GM18870 (cell line): ENCODE results near the gene GRIA3.
"Not testable (repeated sequence)": the region's sequence is repeated elsewhere in the genome, so short reads cannot be mapped to it uniquely, and the experiment has no call there.

Experiments
- ATAC-seq: cut with Tn5 transposase; IDR thresholded peaks from one replicate; pipeline ENCODE4 v1.9.1; 2021; ENCODE audit warnings: moderate library complexity; ENCODE audit not compliant: unreplicated experiment

GRIA3 gene

DNA sequence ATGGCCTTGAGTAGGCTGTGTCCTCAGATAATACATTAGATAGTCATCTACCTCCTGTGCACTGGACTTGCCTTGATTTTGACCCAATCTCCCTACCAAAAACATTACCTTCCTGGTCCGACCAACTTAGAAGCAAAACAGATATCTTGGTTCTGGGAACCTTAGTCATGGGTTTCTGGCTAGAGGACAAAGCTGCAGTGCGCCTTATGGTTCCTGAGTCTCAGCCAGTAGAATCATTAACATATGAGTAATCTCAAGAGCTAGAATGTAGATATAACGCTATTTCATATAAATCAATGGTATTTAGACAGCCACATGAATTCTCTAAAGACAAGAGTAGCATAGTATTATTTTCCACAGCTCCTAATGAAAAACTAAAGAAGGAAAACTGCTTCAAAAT lies 83.1 kb downstream of the GRIA3 start:
- no peak for ATAC-seq

DNA sequence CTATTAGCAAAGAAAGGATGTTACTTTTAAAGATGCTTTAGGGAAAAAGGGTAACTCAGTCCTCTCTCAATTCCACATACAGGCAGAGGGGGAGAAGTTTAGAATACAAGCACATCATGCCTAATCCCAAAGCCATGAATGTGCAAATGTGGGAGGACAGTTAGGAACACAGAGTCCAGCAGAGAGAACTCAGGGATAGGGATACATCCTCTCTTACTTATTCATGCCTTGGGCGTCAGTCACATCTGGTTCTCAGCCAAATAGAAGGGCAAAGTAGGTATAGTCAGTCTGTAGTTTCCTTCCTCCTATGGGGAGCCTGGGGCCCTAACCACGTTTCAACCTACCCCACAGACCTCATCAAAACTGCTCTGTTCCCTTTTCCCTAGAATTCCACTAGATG lies 87.8 kb downstream of the GRIA3 start:
- ATAC-seq: no peak

DNA sequence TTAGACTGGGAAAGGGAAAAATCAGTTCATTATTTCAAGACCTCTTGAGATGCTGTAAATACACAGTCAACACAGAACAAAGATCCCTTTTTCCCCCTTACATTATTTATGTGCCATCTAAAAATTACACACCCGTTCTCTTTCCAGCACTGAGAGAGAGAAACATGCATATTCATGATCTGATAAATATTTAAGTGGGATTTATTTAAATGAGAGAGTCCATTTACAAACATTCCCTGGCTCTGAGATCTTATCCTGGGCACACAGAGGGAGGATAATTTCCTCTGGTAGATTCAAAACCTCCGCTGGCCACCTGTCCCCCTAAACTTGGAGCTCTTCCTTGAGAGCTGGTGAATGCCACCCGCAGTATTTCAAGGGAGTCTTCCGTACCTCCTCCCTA lies 88.6 kb downstream of the GRIA3 start:
- ATAC-seq: no peak

GRCh38 chrX:123274796-123275195 lies 90.7 kb downstream of the GRIA3 start:
- ATAC-seq: no peak

DNA sequence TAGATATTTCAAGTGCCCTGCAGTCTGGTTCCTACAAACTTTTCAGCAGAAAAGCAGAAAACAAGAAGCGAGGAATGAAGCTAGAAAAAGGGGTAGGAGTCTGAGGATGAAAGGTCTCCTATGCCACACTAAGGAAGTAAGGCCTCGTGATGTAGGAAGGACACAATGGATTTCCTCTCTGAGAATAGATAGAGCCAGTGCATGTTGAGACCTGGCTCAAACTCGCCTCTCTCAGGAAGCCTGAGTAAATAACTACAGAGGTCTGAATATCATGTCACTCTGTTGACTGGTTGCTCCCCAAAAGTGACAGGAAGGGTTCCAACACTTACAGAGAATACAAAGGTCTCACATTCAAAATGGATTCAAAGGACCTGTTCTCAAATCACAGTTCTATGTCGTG lies 93.3 kb downstream of the GRIA3 start:
- no peak for ATAC-seq

DNA sequence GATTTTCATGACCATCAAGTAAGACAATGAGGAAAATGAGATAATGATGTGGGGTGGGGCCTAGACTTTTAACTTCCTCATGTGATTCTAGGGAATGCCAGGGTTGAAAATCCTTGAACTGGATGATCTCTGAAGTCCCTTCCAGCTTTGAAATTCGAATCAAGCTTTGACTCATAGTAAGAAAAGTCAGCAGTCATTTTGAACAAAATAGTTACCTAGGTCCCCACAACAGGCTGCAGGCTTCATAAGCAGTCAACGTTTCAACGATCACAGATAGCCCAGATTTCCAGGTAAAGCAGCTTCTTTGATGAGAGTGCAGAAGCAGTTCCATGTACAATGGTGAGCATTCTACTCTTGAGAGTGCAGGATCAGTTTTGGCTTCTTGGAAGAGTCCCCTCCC lies 93.7 kb downstream of the GRIA3 start:
- ATAC-seq: peak; percentile 50

DNA sequence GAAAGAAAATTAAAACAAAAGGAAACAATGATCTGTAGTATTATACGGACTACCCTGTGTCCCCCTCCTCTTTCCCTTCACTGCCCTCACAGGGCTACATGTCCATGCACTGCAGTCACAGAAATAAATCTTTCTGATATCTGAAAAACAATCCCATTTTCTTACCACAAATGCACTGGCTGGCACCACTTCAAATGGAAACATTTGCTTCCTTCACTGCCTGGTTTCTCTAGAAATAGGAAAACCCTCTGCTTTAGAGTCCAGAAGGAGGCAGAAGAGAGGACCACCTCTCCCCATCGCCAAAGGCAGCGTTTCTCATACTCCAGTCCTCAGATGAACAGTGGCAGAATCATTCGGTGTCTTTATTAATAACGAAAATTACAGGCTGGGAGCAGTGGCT lies 98.2 kb downstream of the GRIA3 start:
- no peak for ATAC-seq

- not testable (repeated sequence) for ATAC-seq
These were observed 99.3 kb downstream of the GRIA3 start for GRCh38 chrX:123283407-123283806.

DNA sequence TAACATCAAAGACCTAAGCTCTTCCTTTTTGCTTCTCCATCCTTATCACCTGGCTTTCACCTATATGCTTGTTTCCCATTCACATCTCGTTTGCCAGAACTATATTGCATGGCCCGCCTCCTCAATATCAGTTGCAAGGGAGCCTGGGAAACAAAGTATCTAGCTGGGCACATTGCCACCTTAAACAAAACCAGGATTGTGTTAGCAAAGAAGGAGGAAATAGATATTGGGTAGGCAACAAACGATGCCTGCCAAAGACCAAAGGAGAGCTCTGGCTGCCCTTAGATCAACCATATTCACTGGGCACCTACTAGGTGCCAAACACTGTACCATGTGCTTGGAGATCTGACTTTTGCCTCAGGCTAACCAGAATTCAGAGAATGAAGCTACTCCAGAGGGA lies 107.5 kb downstream of the GRIA3 start:
- ATAC-seq: no peak

- ATAC-seq: no peak
These were observed 113.9 kb downstream of the GRIA3 start for GRCh38 chrX:123298026-123298425.

DNA sequence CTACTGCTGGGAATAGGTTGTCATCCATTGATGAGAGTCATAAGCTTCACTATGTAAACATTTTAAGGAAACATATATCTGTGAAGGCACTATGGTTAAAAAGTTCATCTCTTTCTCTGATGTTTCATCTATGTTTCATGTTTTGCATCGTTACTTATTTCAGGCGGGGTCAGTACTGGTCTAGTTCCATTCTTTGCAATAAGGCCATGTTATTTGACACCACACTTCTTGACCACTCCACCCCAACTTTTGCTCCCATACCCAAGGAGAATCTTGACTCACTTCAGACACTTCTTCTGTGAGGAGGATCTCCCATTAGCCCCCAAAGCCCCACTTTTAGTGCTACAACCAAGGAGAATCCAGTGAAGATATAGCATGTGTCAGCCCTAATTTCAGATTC lies 119.4 kb downstream of the GRIA3 start:
- ATAC-seq: no peak

- ATAC-seq: no peak
These were observed 124.6 kb downstream of the GRIA3 start for GRCh38 chrX:123308658-123309057.

DNA sequence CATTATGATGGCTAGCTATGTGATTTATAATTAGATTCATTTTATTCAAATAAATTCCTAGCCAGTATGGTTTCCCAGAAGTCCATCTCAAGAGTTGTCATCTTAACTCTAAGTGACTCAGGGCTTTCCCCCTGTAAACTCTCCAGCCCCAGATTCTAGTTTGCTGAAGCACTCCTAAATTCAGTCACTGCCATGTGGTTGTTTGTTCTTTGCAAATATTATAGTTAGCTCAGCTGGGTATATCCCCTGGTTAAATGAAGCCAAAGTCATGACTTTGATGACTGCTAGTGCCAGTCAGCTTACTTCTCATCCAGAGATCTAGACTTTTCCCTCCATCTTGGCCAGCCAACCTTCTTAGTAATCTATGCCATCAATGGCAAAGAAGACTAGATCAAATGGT lies 126.0 kb downstream of the GRIA3 start:
- no peak for ATAC-seq

DNA sequence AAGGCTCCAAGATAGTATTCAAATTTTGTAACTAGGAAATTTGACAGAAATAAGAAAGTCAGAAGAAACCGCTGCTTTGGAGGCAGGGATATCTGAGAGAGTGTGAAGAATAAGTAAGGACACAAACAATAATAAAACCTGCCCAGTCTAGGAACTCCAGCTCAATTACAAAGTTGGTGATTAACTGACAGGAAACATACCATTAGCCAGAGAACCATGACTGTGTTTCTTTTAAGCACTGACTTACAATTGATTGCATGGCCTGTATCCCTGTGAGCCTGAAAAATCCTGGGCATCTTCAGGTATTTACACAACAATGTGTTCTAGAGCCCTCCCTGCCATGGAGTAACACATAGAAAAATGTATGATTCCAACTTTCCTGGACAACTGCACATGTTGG lies 127.4 kb downstream of the GRIA3 start:
- no peak for ATAC-seq

DNA sequence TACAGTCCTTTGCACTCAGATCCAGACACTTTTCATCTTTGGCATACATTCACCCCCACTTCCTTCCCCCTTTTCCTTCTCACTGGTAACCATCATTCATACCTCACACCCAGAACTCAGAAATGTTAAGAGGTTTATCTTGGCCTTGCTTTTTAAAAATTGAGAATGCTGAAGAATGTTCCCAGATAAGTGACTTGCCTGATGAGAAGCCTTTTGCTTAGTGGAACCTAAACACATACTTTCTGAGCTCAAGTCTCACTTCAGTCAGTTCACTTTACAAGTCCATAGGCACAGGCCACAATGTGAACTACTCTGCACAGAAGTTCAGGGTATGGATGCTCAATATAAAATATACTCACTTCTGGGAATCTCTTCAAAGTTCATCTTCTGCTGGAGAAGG lies 129.4 kb downstream of the GRIA3 start:
- no peak for ATAC-seq

DNA sequence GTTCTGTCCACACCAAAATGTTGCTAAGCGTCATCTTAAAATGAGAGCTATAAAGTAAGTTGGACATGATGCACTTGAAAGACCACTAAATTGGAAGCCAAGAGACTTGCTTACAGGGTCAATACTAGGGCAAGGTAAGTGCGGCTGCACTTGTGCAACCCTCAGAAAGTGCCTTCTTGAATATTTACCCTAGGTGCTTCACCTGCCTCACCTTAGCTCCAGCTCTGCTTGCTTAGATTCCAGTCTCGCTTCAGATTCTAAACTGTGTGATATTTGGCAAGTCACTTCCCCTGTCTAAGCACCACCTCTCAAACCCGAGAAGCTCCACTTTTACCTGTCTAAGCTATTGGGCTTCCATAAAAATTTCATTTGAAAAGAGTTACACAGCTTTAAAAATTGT lies 136.5 kb downstream of the GRIA3 start:
- no peak for ATAC-seq

DNA sequence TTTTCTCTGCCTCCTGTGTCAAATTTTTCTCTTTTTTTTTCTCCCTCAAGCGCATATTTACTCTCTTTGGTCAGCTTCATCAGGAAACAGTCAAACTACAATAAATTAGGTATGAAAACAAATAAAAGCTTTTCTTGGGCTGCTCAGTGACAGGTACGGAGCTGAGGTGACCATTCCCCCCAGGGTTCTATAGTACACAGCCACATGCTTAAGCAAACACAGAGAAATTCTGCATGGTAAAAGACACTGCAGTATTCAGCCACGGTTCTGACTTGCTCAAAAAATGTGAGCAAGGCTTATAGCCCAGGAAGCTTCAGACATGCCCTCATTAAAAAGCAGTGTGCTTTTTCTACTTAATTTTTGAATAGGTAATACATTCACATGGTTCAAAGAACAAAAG lies 138.5 kb downstream of the GRIA3 start:
- ATAC-seq: no peak

DNA sequence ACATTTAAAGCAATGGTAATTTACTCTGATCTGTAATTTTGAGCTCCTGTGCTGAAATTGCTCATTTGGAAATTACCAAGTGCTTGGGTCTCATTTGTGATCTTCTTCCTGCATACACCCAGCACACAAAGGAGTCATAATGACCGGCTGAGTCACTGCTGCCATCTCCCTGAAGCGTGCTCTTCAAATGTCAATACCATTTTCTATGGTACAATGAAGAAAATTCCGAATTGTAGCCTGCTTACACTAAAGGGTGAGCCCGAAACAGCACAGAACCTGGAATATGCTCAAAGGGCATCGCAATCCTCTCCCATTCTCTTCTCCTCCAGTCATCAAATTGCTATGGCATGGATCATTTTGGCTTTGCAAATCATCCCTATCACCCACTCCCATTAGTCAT lies 140.5 kb downstream of the GRIA3 start:
- ATAC-seq: no peak

DNA sequence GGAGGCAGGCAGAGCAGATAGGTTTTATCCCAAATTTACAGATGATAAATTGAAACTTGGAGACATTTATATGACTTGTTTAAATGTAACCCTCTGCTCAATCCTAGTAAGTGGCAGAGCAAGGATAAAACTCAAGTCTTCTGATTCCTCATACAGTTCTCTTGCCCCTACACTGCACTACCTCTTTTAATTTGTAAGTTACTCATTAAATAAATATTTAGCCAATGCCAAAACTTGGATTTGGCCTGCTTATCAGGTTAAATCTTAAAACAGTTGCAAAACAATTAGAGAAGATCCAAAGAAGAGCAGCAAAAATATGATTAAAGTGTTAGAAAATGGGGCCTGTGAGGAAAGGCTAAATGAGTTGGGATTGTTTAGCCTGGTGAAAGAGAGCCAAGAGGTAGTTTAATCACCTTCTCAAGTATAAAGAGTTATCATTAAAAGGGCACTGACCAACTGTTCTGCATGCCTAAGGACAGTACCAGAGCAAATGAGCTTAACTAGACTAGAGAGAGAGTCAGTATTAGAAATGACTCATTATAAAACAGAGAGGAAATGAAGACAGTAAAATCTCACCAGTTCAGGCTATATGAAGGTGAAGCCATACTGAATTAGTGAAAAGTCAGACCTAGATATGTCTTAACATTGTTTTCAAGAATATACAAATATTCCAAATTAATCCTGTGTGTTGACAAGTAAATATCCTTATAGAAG lies 146.3 kb downstream of the GRIA3 start:
- peak; percentile 93 for ATAC-seq

DNA sequence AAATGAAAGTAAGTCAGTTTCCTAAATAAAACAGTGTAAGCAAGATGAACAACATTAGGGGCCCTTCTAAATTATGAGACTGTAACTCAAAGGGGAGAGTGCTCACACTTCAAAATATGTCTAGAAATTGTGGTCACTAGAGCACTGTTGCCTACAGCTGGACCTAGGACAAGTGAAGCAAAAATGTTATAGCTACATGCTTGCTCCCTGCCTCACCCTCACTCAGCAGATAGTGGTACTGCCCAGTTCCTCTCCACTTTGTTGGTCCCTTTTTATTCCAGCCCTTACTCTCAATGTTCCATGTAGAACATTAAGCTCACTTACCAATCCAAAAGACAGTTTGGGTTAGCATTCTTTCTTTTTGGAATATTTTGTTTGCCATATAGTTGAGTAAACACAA lies 147.3 kb downstream of the GRIA3 start:
- no peak for ATAC-seq

DNA sequence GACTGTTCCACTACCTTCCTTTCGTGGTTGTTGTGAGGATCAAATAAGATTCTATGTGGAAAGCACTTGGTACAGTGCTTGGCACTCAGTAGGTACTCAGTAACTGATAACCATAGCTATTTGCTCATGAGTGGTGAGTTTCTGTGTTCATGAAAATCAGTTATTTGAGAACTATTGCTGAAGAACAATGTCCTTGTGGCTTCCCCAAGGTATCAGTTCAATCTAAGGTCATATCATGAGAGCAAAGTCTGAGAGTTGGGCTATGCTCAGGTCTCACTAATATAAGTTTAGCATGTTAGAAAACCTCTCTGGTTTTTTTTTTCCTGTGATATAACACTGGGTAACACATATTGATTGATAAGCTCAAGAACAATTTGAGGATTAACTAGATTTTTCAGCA lies 147.8 kb downstream of the GRIA3 start:
- peak; percentile 37 for ATAC-seq

DNA sequence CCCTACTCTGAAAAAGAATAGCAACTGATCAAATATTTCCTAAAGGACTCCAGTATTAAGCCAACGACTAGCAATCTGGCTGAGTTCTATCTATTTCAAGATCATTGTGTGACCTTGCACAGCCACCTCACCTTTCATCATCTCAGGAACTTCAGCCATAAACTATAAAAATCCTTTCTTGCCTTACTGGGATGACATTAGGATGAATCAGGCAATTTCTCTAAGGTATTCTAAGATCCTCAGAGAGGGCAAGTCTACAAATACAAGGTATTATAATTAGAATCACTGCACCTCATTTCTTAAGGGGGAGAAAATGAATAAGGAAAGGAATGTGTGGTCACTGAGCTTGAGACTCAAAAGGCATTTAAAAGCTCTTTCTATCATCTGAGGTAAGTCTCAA lies 152.6 kb downstream of the GRIA3 start:
- no peak for ATAC-seq

- no peak for ATAC-seq
These were observed 154.0 kb downstream of the GRIA3 start for GRCh38 chrX:123337886-123338639.
